ENCODE data around the gene ACTL10.
"Not testable (repeated sequence)": the region's sequence is repeated elsewhere in the genome, so short reads cannot be mapped to it uniquely, and the experiment has no call there.

Gene ACTL10

GRCh38 chr20:33697129-33697528, 30.4 kb downstream of the ACTL10 start:
- no peak for DNase-seq (ENCODE audit: low spot score)

GRCh38 chr20:33698966-33699365, 32.2 kb downstream of the ACTL10 start:
- DNase-seq (ENCODE audit: low spot score), result not testable (repeated sequence)

GRCh38 chr20:33700696-33701441, 34.1 kb downstream of the ACTL10 start:
- not testable (repeated sequence) for DNase-seq (ENCODE audit: low spot score)

- DNase-seq (ENCODE audit: low spot score), result no peak
Measured at GRCh38 chr20:33701629-33702450, 35.1 kb downstream of the ACTL10 start.

GRCh38 chr20:33702861-33703260, 36.1 kb downstream of the ACTL10 start:
- no peak for DNase-seq (ENCODE audit: low spot score)

GRCh38 chr20:33703498-33704137, 36.9 kb downstream of the ACTL10 start:
- no peak for DNase-seq (ENCODE audit: low spot score)

- no peak for DNase-seq (ENCODE audit: low spot score)
Measured at GRCh38 chr20:33704197-33704924, 37.6 kb downstream of the ACTL10 start.

GRCh38 chr20:33707668-33708067, 40.9 kb downstream of the ACTL10 start:
- DNase-seq (ENCODE audit: low spot score), result no peak

GRCh38 chr20:33709398-33709797, 42.7 kb downstream of the ACTL10 start:
- DNase-seq (ENCODE audit: low spot score), result no peak

GRCh38 chr20:33709905-33710541, 43.3 kb downstream of the ACTL10 start:
- no peak for DNase-seq (ENCODE audit: low spot score)

- no peak for DNase-seq (ENCODE audit: low spot score)
Measured at GRCh38 chr20:33710681-33711445, 44.1 kb downstream of the ACTL10 start.

GRCh38 chr20:33711446-33711738, 44.6 kb downstream of the ACTL10 start:
- no peak for DNase-seq (ENCODE audit: low spot score)

- no peak for DNase-seq (ENCODE audit: low spot score)
Measured at GRCh38 chr20:33713865-33714367, 47.2 kb downstream of the ACTL10 start.

- DNase-seq (ENCODE audit: low spot score), result no peak
Measured at GRCh38 chr20:33716498-33716897, 49.8 kb downstream of the ACTL10 start.

Measured in putamen (tissue), 1 donor.